Vagina (tissue), 2 donors: ENCODE measurements around the gene MKNK1.

Experiments used
- CTCF ChIP-seq, 3 experiments: fragments of 450-650 bp in 2 of 3; fragments of 200-600 bp in 1 of 3; sonication (generic) in 1 of 3; IDR thresholded peaks; one replicate each; pipeline ENCODE4 v1.5.1; 2017 to 2019; ENCODE audit warnings: antibody characterized with exemption in 3 of 3, mild to moderate bottlenecking in 2 of 3, moderate library complexity in 2 of 3
- POLR2A ChIP-seq, 2 donors: fragments of 450-650 bp; IDR thresholded peaks; one replicate each; pipeline ENCODE4 v1.6.1; 2017; ENCODE audit warnings: antibody characterized with exemption in 2 of 2, mild to moderate bottlenecking in 2 of 2, moderate library complexity in 2 of 2

GRCh38 chr1:46536527-46536926, 67.5 kb downstream of the MKNK1 start:
- TF ChIP-seq CTCF (IDR thresholded peaks at IDR 0.05) (no peak), POLR2A (IDR thresholded peaks at IDR 0.05) (no peak)
